HL-60 (cell line): ENCODE results near the gene ANGPTL8.

ENCODE experiments used
- DNase-seq, 2 experiments: peaks; one replicate each; pipeline ENCODE4 v3.0.0-alpha.2; 2010 to 2020; ENCODE audit warnings: low read depth in 1 of 2, low spot score in 1 of 2
- H3K27ac ChIP-seq: fragments of 250-450 bp; sonication (Bioruptor Pico); replicated peaks from 2 replicates; pipeline ENCODE4 v1.5.1; 2020; ENCODE audit warnings: mild to moderate bottlenecking, moderate library complexity
- H3K27me3 ChIP-seq: fragments of 250-450 bp; sonication (Bioruptor Pico); 2 replicates; pipeline ENCODE4 v1.5.1; 2021; ENCODE audit warnings: mild to moderate bottlenecking, moderate library complexity; ENCODE audit not compliant: insufficient read depth, poor library complexity, severe bottlenecking
- H3K4me3 ChIP-seq: replicated peaks from 2 replicates; pipeline ENCODE4 v1.5.1; 2011; ENCODE audit warnings: mild to moderate bottlenecking, control low read depth, low read length; ENCODE audit not compliant: insufficient read depth
- GABPA ChIP-seq: IDR thresholded peaks from 2 replicates; pipeline ENCODE4 v1.6.1; 2012; ENCODE audit warnings: low read depth
- POLR2AphosphoS5 ChIP-seq: IDR thresholded peaks from 2 replicates; pipeline ENCODE4 v1.6.1; 2012; ENCODE audit warnings: low read depth
- SPI1 ChIP-seq: IDR thresholded peaks from 2 replicates; pipeline ENCODE4 v1.6.1; 2012; ENCODE audit warnings: low read depth, mild to moderate bottlenecking, borderline replicate concordance
- TF ChIP-seq, protein P1 (sequence below): IDR thresholded peaks from 2 replicates; pipeline ENCODE4 v1.6.1; 2012; ENCODE audit warnings: low read depth; ENCODE audit not compliant: insufficient replicate concordance
- TF ChIP-seq, protein P2 (sequence below): IDR thresholded peaks from one replicate; pipeline ENCODE4 v1.5.1; 2011; ENCODE audit warnings: low read length, control low read depth, inconsistent platforms; ENCODE audit not compliant: insufficient read depth

The ANGPTL8 gene

DNA sequence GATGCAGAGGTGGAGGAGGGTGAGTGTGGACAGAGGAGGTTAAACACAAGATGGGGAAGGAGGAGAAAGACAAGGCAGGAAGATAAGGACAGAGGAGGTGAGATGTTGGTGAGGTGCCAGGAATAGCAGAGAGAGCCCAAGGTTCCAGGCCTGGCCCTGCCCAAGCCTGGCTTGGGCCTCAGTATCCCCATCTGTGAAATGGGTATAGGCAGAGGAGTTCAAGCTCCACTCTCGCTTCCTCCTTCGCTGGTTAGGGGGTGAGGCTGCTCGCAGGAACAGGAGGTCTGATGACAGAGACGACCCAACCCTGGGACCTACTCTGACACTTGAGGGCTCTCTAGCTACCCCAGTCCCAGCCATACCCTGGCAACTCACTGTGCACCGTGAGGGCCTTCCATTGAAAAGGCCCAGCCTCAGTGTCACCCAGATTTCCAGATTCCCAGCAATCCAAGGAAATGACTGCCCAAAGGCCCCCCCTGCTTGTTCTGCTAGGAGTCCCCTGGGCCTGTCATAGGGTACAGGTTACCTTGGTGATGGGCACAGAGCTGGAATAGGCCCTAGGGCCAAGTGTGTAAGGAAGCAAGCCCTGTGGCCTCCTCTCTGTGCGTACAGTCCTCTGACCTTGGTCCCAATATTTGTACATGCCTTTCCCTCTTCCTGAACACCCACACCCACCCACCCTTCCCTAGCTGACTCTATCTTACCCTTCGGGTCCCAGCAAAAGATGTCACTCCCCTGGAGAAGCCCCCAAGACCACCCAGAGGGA, 8.6 kb upstream of the ANGPTL8 start:
- TF ChIP-seq POLR2AphosphoS5 (no peak), GABPA (no peak), SPI1 (no peak)
- TF ChIP-seq, protein P1, sequence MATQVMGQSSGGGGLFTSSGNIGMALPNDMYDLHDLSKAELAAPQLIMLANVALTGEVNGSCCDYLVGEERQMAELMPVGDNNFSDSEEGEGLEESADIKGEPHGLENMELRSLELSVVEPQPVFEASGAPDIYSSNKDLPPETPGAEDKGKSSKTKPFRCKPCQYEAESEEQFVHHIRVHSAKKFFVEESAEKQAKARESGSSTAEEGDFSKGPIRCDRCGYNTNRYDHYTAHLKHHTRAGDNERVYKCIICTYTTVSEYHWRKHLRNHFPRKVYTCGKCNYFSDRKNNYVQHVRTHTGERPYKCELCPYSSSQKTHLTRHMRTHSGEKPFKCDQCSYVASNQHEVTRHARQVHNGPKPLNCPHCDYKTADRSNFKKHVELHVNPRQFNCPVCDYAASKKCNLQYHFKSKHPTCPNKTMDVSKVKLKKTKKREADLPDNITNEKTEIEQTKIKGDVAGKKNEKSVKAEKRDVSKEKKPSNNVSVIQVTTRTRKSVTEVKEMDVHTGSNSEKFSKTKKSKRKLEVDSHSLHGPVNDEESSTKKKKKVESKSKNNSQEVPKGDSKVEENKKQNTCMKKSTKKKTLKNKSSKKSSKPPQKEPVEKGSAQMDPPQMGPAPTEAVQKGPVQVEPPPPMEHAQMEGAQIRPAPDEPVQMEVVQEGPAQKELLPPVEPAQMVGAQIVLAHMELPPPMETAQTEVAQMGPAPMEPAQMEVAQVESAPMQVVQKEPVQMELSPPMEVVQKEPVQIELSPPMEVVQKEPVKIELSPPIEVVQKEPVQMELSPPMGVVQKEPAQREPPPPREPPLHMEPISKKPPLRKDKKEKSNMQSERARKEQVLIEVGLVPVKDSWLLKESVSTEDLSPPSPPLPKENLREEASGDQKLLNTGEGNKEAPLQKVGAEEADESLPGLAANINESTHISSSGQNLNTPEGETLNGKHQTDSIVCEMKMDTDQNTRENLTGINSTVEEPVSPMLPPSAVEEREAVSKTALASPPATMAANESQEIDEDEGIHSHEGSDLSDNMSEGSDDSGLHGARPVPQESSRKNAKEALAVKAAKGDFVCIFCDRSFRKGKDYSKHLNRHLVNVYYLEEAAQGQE: no peak
- Histone ChIP-seq H3K27ac (no peak overlapping the region), H3K4me3 (no peak overlapping the region), H3K27me3 (no peaks in the 10 kb centered on the region)
- no peak for DNase-seq

DNA sequence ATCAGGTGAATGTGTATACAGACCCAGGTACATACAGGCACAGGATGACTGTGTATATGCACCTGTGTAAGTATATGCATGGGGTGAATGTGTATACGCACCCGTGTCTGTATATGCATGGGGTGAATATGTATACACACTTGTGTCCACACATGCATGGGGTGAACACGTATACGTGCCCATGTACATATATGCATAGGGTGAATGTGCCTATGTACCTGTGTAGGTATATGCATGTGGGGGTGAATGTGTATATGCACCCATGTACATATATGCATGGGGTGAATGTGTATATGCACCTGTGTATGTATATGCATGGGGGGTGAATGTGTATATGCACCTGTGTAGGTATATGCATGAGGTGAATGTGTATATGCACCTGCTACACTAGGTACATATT, 6.9 kb upstream of the ANGPTL8 start:
- TF ChIP-seq, protein P2, sequence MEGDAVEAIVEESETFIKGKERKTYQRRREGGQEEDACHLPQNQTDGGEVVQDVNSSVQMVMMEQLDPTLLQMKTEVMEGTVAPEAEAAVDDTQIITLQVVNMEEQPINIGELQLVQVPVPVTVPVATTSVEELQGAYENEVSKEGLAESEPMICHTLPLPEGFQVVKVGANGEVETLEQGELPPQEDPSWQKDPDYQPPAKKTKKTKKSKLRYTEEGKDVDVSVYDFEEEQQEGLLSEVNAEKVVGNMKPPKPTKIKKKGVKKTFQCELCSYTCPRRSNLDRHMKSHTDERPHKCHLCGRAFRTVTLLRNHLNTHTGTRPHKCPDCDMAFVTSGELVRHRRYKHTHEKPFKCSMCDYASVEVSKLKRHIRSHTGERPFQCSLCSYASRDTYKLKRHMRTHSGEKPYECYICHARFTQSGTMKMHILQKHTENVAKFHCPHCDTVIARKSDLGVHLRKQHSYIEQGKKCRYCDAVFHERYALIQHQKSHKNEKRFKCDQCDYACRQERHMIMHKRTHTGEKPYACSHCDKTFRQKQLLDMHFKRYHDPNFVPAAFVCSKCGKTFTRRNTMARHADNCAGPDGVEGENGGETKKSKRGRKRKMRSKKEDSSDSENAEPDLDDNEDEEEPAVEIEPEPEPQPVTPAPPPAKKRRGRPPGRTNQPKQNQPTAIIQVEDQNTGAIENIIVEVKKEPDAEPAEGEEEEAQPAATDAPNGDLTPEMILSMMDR: no peak
- TF ChIP-seq GABPA (no peak), POLR2AphosphoS5 (no peak), SPI1 (no peak)
- TF ChIP-seq, protein P1: no peak
- no peak for DNase-seq
- H3K27ac ChIP-seq: no peak overlapping the region
- no peak overlapping the region for H3K4me3 ChIP-seq
- no peaks in the 10 kb centered on the region for H3K27me3 ChIP-seq

- no peak for DNase-seq
- Histone ChIP-seq H3K27me3 (no peaks in the 10 kb centered on the region), H3K4me3 (no peak overlapping the region), H3K27ac (no peak overlapping the region)
- TF ChIP-seq POLR2AphosphoS5 (no peak), SPI1 (no peak), GABPA (no peak)
- TF ChIP-seq, protein P1: no peak
- TF ChIP-seq, protein P2: no peak
Measured at GRCh38 chr19:11233073-11233472, 6.3 kb upstream of the ANGPTL8 start.
